ENCODE measurements around the gene LYSMD4.
"Not testable (repeated sequence)": the region's sequence is repeated elsewhere in the genome, so short reads cannot be mapped to it uniquely, and the experiment has no call there.

Gene LYSMD4

DNA sequence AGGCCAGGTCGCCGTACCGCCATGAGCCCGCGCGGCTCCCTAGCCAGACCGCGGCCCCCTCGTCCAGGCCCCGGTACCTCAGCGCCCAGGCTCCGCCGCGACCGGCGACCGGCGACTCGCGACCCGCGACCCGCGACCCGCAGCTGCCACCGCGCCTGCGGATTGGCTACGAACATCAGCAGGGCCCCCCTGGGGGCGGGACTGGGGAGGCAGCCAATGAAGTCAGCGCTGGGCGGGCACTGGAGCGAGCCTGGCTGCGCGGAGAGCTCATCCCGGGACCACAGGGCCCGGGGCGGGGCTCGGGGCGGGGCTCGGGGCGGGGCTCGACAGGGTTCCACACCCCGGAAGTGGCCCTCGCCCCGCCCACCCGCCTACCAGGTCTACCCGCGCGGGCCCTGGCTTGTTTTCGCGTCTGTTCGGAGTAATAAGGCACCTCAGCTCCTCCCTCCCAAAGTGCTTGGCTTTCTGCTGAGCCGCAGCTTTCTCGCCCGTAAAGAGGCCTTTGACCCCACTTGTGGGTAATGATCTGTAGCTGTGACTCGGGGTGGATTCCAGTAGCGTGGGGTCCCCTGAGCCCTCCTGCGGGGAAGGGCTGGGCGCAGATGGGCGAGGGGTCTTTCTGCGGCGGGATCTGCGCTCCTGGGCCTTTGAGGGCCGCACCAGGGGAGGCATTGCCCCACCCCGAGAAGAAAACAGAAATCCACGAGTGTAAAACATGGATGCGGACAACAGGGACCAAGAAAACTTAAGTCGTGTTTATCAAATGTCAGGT, at the start of gene LYSMD4:
Gene LYSMD4, minus strand, starts transcription at position 170 of the 772 bp plus-strand sequence. CDS start 1,438 bp downstream, outside the sequence.
- in situ Hi-C loops (cut with MboI; ENCODE audit: low sequenced_read_pairs), result no loop called here

DNA sequence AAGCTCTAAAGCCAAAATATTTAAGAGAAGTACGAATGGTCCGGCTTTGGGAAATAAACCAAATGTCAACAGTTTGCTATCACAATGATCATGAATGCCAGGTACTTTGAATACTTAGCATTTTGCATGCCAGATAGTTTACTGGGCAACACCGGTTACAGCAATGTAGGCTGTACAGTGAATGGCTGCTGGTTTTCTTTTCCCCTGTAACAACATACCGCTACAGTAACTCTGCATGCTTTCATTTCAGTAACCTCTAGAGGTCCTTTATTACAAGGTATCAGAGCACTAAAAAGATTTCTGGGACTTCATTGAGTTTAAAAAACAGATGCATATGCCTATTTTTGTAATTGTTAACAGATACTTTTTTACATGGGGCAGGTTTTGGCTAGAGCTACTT, 48.8 kb upstream of the LYSMD4 start:
- in situ Hi-C loops (cut with MboI; ENCODE audit: low sequenced_read_pairs), result not testable (repeated sequence)

DNA sequence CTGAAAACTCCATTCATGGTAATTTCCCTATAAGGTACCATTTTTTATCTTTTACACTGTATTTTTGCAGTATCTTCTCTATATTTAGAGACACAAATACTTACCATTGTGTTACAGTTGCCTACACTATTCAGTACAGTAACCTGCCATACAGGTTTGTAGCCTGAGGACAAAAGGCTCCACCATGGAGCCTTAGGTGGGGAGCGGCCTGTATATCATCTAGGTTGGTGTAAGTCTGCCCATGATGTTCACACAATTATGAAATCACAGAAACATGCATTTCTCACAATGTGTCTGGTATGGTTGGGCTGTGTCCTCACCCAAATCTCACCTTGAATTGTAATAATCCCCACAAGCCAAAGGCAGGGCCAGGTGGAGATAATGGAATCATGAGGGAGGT, 43.9 kb upstream of the LYSMD4 start:
- in situ Hi-C loops (cut with MboI; ENCODE audit: low sequenced_read_pairs), result no loop called here

DNA sequence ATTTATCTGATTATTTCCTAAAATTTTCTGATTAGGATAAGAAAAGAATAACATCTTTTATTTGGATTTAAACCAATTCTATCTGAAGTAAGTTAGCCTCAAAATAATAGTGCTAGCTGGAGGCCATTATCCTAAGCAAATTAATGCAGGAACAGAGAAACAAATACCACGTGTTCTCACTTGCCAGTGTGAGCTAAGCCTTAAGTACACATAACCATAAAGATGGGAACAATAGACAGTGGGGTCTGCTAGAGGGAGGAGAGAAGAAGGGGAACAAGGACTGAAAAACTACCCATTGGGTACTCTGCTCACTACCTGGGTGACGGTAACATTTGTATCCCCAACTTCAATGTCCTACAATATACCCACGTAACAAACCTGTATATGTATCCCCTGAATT, 31.3 kb upstream of the LYSMD4 start:
- in situ Hi-C loops (cut with MboI; ENCODE audit: low sequenced_read_pairs), result no loop called here

DNA sequence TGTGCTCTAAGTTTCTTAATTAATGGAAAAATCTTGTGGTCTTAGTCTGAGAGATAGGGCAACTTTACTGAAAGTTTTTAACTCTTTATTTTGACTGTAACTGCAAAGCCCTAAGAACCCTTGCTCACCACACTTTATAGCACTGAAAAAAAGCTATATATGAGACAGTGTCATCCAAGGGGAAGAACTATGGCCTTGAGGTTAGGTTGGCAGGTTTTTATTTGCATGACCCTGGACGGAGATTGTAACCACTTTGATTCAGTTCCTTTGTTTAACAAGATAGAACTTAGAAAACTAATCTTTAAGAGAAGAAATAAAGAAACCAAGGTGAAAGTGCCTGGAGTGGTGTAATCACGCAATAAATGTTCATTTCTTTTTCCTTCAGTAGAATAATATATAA, 30.6 kb upstream of the LYSMD4 start:
- in situ Hi-C loops (cut with MboI; ENCODE audit: low sequenced_read_pairs), result no loop called here

DNA sequence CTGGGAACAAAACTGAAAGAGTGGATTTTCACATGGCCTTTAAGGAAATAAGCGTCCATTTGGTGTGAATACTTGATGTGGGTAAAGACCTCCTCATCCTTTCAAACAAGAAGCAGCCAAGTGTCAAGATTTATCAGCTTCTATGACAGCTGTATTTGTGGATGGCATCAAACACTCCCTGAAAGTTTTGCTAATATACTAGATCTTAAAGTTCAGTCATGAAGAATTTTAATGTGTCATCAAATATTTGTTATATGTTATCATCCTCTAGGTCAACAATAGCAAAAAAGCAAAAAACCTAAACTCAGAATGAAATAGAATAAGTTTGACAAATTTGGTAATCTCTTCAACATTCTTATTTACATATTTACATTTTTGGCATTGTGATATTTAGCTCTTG, 29.1 kb upstream of the LYSMD4 start:
- in situ Hi-C loops (cut with MboI; ENCODE audit: low sequenced_read_pairs), result no loop called here

DNA sequence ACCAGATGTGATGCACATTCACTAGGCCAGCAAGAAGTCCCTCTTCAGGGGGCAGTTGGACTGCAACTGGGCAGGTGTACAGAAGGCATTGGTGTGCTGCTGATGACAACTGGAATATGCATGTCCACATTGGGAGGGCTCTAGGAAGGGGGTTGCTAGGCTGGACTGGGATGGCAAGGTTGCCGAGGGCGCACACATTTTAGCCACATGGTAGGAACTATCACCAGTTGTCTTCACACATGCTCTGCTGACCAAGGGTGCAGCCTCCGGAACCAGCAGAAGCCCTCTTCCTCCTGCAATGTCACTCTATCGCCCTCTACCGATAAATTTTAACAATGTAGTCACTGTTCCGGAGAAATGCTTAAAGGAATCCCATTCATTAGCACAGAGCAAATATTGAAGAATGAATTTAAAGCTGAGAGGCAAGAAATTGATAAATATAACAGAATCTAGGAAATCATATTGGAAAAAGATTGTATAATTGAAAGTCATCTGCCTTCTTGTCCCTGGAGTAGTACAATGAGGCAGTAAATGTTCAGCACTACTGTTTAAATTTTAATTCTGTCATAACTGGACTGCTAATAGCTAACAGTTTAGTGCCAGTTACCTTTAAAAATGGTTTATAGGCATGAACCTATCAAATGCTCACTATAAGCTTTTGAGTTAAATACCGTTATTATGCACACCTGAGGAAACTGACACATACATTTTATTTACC, 22.6 kb upstream of the LYSMD4 start:
- in situ Hi-C loops (cut with MboI; ENCODE audit: low sequenced_read_pairs), result no loop called here

DNA sequence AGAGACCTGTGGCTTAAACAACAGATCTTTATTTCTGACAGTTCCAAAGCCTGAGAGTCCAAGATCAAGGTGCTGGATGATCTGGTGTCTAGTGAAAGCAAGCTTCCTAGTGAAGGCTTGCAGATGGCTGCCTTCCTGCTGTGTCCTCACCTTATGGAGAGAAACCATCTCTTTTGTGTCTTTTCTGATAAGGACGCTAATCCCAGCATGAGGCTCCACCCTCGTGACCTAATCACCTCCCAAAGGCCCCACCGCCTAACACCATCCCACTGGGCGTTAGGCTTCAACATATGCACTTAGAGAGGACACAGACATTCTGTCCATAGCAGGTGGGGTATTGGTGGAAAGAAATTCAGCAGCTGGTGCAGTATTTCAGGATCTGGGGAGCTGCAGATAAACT, 19.8 kb upstream of the LYSMD4 start:
- in situ Hi-C loops (cut with MboI; ENCODE audit: low sequenced_read_pairs), result no loop called here

DNA sequence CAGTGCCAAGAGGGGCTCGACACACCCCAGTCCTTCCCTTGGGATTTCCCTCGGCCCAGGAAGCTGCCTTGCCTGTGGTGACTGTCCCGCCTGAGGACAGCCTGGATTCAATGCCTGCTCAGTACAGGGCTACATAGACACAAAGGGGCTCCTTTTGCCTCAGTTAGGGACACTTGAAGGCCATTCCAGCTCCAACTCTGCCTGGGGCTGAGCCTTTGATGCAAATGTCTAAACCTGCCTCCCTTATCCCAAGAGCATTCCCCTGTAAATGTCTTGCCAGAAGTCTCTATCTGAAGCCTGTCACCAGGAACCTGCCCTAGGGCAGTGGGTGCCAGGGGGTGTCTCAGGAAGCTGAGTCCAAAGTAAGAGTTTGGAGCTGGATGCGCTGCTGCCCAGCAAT, 19.3 kb upstream of the LYSMD4 start:
- in situ Hi-C loops (cut with MboI; ENCODE audit: low sequenced_read_pairs), result no loop called here

DNA sequence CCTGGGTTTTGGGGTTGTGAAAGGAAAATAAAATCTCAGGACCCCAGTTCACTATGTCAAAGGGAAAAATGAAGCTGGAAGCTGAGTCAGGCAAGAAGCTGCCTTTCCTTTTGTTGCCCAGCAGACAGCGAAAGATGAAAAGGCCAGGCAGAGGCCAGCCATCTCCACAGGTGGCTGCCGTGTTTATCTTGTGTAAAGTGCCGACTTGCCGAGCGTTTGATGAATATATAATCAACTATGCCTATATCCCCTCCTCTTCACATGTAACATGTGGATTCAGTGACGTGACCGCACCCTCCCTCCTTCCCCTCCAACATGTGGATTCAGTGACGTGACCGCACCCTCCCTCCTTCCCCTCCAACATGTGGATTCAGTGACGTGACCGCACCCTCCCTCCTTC, 17.1 kb upstream of the LYSMD4 start:
- in situ Hi-C loops (cut with MboI; ENCODE audit: low sequenced_read_pairs), result not testable (repeated sequence)

DNA sequence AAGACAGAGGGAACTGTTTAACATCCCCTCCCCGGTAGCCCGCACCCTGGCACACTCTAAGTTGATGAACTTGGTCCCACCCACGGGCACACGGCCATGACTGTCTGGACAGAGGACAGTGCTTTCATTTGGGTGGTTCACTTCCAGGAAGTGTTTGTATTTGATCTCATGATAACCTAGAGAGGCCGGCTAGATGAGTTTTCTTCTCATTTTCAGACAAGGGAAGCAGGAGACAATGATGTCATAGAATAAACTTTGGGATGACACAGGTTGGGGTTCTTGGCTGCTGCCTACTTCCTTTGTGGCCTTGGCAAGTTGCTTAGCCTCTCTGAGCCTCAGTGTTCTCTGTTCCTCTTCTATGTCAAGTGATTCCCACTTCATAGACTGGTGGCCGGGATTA, 16.1 kb upstream of the LYSMD4 start:
- in situ Hi-C loops (cut with MboI; ENCODE audit: low sequenced_read_pairs), result no loop called here

DNA sequence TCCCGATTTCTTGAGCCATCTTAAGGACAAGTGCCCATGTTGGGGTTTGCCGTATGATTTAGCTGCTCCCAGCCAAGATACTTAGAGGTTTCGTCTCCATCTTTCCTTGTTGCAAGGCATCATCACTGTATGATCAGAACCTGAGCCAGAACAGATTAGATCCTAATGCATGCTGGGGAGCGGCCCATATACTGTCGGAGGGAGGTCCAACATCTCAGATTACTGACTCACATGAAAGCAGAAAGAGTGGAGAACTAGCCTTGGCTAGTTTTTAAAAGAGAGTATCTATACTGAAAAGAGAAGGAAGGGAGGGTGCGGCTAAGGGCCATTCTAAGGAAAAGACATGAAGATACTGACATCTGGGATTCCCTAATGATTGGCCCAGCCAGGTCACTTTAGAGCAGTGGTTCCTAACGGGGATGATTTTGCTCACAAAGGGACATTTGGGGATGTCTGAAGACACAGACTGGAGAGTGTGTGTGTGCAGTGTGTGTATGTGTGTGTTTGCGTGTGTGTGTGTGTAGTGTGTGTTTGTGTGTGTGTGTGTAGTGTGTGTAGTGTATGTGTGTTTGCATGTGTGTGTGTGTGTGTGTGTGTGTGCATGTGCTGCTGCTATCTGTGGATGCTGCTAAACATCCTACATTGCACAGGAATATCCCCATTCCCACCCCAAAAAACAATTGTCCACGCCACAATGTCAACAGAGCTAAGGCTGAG, 12.3 kb upstream of the LYSMD4 start:
- in situ Hi-C loops (cut with MboI; ENCODE audit: low sequenced_read_pairs), result no loop called here

DNA sequence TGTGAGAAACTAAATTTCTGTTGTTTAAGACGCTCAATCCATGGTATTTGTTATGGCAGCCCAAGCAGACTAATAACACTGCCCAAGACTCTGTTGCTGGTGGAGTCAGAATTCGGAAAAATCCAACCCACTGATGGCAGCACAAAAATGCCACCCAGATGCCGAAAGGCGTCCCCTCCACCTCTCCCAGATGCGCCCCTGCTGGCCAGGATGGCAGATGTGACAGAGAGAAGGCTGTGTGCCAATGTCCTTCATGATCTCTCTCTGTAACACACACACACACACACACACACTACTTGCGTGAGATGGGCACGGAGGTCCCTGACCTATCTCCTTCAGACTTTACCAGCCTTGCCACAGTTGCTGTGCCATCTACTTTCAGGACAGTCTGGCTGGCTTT, 10.9 kb upstream of the LYSMD4 start:
- in situ Hi-C loops (cut with MboI; ENCODE audit: low sequenced_read_pairs), result no loop called here

DNA sequence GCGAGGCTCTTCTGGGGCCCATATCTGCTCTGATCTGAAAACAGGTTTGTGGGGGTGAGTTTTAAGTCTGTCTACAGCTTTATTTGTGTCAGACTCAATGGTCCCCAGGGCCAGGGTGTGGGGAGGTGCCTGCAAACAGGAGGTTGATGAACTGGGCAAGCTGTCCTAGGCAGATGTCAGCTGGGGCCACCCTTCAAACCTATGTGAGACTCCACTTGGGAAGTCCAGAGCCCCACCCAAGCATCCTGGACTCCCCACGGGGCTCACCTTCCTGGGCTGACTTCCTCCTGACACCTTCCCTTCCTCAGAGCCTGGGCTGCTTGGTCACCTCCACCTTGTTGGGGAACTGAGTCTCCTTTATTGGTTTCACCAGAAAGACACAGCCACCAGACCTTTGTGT, 8.6 kb upstream of the LYSMD4 start:
- in situ Hi-C loops (cut with MboI; ENCODE audit: low sequenced_read_pairs), result no loop called here

DNA sequence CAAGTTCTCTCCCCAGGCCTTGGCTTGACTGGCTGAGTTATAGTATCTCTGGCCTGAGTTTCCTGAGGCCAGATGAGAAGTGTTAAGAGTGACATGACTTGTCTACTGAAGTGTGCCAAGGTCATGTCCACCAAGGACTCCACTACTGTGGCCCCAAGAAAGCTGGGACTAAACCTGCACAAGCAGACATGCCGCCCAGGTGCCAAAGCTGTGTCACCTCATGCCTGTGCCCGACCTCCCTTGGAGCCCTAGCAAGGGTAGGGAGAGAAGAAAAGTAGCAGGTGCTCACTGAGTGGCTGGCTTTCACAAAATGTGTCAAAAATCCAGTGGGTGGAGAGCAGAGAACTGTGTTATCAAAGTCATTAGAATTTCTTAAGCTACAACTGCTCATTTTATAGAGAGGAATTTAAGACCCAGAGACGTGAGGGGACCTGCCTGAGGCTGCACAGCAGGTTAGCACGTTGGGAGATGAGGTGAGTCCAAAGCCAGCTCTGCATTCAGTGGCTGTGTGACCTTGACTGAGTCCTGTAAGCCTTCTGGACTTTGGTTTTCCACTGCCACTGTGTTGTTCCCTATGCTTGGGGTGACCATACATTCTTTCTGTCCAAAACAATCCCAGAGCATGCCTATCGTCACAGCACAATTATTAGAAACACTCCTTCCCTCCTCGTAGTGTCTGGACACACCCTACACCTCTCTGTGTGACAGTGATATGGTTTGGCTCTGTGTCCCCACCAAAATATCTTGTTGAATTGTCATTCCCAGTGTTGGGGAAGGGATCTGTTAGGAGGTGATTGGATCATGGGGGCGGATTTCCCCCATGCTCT, 5.0 kb upstream of the LYSMD4 start:
- in situ Hi-C loops (cut with MboI; ENCODE audit: low sequenced_read_pairs), result no loop called here

DNA sequence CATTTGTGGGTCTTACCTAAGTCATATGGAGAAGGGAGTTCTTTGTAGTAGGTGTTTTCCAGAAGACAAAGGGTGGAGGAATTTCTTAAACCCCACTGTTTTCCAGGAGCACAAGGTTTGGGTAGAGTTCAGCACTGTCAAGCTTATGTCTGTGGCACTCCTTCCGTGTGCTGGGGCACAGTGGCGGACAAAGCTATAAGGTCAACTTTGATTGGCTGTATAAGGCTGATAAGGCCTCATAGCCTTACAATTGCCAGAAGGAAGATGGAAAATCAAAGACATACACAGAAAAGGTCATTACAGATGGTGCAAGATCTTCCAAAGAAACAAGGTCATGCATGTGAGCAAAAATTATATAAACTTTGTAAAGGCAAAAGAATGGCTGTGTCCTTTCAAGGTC, 3.5 kb upstream of the LYSMD4 start:
- in situ Hi-C loops (cut with MboI; ENCODE audit: low sequenced_read_pairs), result no loop called here

DNA sequence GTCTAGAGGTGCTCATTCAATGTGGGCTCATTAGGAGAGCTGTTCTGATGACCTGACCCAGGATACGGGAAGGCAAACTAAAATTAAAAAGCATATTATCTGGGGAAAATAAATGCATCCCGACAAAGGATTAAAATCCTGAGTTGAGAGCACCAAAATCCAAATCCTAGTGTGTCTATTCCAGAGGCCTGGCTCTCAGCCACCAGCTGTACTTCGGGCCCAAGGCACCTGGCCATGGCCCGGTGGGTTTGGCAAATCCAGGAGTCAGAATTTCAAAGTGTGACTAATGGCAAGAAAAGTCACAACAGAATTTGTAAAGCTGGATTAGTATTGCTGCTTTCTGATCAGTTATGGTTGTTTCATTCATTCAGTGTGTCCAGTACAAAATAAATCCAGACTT, 2.6 kb upstream of the LYSMD4 start:
- in situ Hi-C loops (cut with MboI; ENCODE audit: low sequenced_read_pairs), result no loop called here

DNA sequence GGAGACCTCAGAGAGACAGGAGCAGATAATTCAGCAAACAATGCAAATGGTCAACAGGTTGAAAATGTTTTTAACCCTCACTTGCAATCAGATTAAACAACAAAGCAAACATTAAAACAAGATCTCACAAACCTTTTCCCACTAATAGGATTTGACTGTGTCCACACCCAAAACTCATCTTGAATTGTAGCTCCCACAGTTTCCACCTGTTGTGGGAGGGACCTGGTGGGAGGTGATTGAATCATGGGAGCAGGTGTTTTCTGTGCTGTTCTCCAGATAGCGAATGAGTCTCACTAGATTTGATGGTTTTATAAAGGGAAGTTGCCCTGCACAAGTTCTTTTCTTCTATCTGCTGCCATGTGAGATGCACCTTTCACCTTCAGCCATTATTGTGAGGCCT, 1.3 kb upstream of the LYSMD4 start:
- in situ Hi-C loops (cut with MboI; ENCODE audit: low sequenced_read_pairs), result no loop called here

DNA sequence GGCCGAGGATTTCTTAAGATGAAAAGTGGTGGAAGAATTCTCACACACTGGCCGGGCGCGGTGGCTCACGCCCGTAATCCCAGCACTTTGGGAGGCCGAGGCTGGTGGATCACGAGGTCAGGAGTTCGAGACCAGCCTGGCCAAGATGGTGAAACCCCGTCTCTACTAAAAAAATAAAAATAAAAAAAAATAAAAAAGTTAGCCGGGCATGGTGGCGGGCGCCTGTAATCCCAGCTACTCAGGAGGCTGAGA, 729 bp upstream of the LYSMD4 start:
- in situ Hi-C loops (cut with MboI; ENCODE audit: low sequenced_read_pairs), result not testable (repeated sequence)

DNA sequence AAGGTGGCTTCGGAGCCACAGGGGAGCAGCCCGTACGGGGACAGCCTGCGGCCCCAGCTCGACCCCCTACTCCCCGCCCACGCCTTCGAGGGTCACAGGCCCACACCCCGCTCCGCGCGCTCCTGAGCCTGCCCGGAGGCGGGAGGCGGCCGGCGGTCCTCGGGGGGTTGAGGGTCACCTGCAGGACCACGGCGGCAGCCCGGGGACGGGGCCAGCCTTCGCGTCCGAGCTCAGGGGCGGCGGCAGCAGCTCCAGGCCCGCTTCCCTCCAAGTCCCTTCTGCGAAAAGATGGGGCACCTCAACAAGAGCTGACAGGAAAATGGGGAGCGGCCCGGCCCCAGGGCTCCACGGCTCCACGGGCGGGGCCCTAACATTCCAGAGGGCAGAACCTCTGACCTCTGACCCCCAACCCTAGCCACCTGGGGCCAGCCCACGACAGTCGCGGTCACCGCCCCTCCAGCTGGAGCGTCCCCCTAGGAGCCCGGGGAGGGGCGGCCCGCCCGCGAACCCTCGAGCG, 428 bp downstream of the LYSMD4 start:
- in situ Hi-C loops (cut with MboI; ENCODE audit: low sequenced_read_pairs), result no loop called here

DNA sequence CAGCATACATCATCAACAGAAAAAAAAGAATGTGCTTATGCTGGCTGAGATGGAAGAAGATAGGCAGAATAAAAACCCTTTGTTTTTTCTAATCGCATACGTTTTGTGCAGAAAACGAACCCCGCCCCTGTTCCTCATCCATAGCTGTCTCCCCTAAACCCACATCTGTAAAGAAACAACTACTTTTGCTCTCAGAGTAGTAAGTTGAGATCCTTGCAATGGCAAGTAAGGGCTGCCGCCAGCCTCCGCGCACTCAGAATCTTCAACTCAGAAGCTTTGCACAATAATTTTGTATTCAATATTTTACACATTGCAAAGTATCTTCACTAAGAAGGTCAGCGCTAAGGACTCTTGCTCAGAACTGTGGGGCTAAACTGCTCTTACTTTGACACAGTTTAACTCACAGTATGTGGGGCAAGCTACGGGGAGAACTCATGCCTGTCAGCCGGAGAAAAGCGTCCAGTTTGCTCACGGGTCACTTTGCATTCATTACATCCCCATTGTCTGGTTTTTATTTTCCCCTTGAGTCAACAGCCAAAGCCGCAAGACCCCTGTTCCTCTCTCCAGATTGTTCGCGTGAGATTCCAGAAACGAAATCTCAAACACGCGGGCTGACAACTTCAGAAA, 1.0 kb downstream of the LYSMD4 start:
- in situ Hi-C loops (cut with MboI; ENCODE audit: low sequenced_read_pairs), result no loop called here

All from HL-60/S4 treated with phorbol 12-myristate 13-acetate at 8.2 ng/mL for 4 days and 3 days (cell line).